Kidney tubule cell (primary cell): ENCODE results near the gene CREB3L1.

Experiments used
- DNase-seq: peaks from one replicate; pipeline ENCODE4 v3.0.0-alpha.2; 2018; ENCODE audit warnings: low spot score

The CREB3L1 gene, protein sequence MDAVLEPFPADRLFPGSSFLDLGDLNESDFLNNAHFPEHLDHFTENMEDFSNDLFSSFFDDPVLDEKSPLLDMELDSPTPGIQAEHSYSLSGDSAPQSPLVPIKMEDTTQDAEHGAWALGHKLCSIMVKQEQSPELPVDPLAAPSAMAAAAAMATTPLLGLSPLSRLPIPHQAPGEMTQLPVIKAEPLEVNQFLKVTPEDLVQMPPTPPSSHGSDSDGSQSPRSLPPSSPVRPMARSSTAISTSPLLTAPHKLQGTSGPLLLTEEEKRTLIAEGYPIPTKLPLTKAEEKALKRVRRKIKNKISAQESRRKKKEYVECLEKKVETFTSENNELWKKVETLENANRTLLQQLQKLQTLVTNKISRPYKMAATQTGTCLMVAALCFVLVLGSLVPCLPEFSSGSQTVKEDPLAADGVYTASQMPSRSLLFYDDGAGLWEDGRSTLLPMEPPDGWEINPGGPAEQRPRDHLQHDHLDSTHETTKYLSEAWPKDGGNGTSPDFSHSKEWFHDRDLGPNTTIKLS

DNA sequence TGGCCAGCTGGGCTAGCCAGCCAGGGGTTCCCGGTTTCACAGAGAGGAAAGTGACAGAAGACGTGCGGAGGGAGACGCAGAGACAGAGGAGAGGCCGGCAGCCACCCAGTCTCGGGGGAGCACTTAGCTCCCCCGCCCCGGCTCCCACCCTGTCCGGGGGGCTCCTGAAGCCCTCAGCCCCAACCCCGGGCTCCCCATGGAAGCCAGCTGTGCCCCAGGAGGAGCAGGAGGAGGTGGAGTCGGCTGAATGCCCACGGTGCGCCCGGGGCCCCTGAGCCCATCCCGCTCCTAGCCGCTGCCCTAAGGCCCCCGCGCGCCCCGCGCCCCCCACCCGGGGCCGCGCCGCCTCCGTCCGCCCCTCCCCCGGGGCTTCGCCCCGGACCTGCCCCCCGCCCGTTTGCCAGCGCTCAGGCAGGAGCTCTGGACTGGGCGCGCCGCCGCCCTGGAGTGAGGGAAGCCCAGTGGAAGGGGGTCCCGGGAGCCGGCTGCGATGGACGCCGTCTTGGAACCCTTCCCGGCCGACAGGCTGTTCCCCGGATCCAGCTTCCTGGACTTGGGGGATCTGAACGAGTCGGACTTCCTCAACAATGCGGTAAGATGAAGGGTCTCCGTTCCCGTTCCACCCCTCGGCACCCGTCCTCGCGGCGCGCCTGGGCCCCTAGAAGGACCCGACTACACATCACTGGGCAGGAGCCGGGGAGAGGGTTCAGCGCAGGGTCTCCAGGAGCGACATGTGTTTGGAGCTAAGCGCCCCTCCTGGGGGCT, at the start of gene CREB3L1:
Gene CREB3L1, plus strand, starts transcription at position 41 of the 765 bp plus-strand sequence. Its CDS starts 450 bp downstream, at position 491.
- no peak for DNase-seq

DNA sequence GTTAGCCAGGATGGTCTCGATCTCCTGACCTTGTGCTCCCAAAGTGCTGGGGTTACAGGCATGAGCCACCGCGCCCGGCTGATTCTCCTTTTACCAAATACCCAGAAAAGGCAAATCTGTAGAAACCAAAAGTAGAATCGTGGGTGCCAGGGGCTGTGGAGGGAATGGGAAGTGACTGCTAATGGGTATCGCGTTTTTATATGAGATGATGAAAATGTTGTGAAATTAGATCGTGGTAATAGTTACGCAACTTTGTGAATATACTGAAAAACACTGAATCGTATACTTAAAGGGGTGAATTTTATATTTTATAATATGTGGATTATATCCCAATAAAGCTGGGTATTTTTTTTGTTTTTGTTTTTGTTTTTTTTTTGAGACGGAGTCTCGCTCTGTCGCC, 48.2 kb upstream of the CREB3L1 start:
- no peak for DNase-seq

DNA sequence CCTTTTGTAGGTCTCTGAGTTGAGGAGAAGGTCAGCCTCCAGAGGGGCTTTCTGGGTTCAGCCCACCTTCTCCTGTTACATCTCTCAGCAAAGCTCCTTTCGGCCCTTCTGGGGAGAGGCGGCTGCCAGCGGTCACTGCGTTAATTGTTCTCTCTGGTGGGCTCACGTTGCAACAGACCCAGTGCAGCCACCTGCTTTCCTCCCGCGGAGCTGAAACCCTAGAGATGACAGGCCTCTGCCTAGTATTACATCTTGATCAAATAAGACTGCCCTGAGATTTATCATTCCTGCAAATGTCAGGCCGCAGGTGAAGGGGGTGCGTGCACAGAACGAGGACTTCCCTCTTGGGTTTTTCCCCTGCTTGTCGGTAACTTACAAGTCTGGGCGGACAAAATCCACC, 43.2 kb upstream of the CREB3L1 start:
- DNase-seq = no peak

DNA sequence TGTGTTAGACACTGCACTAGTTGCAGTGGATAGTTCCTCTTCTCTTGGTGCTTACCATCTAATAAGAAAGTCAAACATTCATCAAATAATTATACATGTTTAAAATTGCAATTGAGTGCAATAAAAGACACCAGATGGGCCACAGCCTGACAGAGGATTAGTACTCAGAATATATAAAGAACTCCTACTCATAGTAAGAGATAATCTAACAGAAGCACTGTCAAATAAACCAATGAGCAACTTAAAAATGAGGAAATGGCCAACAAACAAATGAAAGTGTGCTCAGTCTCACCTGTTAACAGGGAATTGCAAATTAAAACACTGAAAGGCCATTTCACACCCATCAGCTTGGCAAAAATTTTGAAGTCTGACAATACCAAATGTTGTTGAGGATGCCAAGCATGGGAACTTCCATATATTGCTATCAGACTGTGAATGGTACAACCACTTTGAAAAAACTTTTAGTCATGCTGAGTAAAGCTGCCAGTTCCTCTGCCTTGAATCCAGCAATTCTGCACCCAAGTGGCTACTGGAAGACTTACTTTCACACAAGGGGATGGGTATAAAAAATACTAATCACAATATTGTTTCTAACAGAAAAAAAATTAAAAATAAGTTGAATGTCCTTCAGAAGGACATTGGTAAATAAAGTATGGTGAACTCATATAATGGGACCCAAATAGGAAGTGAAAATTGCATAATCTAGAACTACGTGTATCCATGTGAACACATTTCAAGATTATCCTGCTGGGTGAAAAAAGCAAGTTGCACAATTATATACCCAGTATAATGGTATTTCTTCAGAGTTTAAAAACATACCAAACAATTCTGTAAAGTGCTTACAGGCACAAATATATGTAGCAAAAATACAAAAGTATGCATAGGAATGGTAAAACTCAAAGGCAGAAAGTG, 41.4 kb upstream of the CREB3L1 start:
- DNase-seq = no peak

DNA sequence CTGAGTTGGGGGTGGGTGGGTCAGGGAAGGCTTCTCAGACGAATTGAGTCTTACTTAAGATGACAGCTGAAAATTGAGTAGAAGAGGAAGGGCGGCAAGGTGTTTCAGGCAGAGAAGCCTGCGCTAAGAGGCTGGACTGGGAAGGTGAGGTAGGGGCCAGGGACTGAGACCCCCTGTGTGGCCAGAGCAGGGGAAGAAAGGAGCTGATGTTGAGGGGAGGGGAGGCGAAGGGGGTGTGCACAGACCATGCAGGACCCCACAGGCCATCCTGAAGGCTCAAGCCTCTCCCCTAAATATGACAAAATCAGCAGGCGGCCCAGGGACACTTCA, 40.6 kb upstream of the CREB3L1 start:
- DNase-seq = no peak

DNA sequence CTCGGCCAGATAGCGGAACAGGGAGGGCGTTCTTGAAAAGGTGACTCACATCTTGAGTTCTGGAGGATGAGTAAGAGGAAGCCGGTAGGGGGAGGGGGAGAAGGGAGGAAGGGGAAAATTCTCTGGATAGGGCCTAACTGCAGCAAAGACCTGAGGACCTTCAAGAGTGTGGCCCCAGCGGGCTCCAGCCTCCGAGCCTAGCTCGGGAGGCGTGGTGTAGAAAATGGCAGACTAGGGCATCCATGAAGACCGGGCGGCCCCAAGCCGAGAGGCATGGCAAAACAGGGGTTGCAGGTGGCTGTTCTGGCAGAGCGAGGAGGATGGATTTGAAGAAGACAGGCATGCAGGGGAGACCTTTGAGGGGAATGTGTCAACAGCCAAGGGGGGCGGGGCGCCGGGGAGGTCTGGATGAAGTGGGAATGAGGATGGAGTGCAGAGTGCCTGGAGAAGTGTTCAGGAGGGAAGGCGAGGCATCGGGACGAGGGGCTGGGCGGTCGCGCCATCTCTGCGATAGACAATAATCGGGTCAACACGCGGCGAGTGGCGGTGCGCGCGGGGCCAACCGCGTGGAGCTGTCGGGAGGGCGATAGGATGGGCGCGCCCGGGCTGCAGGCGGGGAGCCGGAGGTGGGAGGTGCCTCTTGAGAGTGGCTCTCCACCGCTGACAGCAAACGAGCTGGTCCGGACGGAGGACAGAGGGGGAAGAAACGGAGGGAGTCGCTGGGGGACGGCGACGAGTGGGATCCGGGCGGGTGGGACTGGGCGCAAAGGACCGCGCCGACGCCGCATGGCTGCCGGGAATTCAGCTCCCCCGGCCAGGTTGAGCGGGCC, 40.0 kb upstream of the CREB3L1 start:
- DNase-seq = peak; percentile 88

DNA sequence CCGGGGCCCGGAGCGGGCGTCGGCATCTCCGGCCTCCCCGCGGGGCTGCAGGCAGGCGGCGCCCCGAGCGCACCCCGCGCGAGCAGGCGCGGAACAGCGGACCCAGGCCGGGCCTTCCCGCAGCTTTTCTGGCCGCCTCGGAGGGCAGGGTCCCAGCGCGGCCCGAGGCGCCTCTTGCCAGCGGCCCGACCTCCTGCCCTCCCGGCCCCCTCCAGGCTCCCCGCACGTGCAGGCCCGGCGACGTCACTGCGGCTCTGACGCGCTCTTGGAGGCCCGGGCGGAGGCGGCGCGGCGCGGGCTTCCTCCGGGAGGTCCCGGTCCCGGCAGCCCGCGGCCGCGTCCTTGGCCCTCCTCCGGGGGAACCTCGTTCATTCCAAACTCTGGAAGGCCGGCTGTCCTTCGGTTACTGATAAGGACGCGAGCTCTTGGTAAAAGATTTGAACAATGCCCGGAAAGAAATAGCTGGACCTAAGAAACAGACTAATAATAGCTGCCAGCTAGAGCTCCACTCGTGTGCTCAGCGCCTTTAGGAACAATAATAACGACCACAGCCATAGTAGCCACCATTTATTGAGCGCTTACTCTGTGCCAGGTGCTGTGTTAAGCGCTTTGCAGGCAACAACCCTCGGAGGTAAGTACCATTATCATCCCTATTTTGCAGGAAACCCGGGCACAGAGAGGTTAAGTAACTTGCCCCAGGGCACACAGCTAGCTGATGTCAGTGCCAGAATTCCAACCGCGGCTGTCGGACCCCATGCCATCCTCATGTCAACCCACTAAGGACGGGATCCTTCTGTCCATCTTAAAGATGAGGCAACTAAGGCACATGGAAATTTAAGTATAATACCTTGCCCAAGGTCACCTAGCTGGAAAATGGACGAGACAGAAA, 39.1 kb upstream of the CREB3L1 start:
- DNase-seq = peak; percentile 47

DNA sequence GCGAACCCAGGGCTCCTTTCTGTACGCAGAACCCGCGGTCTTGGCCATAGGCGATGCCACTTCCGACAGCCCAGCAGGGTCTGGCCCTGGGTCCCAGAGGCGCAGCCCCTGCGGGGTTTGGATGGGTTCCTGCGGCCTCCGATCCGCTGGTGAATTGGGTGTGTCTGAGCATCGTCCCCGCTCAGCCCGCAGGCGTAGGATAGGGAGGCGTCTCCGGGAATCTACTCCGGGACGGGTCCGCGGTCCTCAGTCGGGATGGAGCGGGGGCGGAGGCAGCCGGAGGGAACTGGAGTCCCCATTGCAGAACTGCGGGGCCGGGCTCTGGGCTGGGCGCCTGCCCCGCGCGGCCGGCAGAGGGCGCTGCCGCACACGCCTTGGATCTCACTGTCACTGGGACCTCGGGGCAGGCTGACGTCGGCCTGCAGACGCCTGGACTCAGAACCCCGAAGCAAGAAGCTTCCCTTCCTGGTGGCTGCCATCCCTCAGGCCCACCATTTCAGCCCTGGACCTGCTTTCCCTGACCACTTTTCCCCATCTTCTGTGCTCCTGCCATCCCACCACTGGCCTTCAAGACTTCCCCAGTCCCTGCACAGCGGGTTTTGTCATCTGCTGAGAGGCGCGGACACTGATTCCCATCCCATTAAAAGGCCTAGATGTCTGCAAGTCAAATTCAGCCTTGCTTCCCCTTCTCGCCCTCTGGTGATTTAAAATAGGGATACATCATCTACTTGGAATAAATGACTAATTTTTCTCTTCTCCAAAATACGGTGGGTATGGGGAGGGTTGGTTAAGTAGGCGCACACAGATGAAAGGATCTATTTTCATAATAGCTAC, 38.3 kb upstream of the CREB3L1 start:
- peak; percentile 80 for DNase-seq

DNA sequence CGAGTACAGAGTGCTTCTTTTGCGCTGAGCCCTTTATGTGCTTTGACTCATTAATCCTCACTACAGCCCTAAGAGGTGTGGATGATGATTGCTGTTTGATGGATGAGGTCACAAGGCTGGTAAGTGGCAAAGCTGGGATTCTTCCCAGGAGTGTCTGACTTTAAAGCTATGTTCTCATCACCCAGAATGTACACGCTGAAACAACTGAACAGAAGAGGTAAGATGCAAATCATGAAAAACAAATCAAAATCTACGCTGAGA, 37.7 kb upstream of the CREB3L1 start:
- DNase-seq = peak; percentile 54

DNA sequence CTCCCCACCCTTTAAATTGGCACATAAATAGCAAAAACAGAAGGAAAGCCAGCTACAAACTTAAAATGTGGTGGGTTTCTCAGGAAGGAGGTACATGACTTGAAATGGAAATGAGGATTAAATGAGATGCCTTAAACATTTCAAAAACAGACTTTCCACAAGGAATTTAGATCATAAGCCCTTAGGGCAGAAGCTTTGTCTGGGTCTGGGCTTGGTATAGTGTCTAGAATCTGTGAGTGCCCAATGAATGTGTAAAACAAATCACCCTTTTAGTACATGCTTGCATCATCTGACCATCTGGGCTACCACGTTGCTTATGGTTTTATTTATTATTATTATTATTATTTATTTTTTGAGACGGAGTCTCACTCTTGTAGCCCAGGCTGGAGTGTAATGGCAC, 37.1 kb upstream of the CREB3L1 start:
- DNase-seq = no peak

DNA sequence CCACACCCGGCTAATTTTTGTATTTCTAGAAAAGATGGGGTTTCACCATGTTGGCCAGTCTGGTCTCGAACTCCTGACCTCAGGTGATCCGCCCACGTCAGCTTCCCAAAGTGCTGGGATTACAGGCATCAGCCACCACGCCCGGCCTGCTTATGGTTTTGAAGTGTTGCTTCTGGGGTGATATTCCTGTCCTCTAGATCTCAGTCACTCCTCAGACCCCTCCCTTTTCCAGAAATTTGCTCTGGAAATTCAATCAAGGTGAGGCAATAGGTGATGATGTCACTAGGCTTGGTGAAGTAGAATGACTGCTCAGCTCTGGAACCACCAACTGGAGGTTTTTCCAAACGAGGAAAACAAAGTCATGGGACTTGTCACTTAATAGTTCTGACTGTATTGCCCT, 36.6 kb upstream of the CREB3L1 start:
- peak; percentile 29 for DNase-seq

DNA sequence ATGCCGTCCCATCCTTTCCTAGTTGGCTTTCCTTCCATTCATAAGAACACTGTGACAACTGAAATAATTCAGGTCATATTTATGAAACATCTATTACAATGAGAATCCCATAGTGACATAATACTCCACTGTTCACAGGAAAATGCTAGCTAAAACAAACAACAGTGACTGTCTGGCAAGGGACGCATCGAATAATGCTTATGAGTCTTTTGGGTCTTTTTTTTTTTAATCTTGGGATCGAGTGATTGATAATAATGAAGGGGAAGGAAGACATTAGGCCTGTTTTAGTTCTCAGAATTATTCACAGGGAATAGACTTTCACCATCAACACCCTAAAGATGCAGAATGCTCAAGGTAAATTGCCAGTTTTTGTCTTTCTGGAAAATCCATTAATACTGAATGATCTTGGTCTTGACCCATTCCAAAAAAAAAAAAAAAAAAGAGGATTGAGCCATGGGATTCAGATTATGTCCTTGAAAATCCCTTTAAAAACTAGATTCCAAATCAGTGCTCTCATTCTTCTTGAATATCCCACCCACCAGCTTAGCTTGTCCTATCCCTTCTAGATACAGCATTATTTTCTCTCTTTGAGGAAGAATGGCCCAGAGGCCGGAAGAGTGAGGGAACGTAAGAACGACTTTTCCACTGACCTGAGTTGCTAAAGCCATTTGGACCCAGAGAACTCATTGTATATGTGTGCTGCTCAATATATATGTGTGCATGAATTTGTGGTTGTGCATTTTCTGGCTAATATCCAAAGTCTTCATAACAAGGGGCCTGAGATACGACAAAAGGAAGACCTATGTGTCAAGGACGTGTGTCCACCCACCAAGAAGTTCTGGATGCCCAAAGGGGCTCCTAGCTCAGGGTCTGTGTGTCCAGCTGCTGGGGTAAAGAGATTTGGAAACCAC, 35.2 kb upstream of the CREB3L1 start:
- DNase-seq = no peak

DNA sequence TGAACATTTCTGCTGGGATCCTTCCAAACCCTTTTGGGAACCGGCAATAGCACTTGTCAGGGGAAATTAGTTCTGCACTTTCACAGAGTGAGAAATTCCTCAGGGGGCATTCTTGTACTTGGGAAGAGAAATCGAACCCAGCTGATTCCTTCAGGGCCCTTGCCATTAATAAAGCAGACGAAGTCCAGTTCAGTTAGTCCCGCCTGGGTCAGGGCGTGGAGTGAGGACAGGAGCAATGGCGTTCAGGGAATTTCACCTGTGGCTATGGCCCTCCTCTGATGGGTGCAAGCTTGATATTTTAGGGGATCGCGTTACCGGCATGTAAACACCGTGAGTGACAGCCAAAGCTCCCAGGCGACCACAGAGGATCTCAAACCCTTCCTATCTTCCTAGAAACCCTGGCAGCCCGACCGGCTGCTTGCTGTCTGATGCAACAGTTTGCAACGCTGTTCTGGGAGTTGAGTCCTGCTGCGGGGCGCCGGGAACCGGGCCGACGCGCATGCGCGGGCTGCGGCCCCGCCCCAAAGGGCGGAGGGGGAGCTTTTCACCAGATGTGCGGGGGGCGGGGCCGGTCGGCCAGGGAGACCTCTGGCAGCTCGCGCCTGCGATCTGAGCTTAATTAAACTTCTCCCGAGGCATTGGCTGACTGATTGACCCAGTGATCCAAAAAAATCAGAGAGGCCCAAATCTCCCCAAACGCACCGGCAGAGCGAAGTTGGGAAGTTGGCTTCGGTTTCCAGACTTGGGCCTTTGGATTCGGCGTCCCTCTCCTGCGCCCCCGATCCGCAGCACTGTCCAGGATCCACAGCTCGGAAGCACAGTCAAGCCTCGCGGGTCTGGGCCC, 34.3 kb upstream of the CREB3L1 start:
- peak; percentile 92 for DNase-seq

DNA sequence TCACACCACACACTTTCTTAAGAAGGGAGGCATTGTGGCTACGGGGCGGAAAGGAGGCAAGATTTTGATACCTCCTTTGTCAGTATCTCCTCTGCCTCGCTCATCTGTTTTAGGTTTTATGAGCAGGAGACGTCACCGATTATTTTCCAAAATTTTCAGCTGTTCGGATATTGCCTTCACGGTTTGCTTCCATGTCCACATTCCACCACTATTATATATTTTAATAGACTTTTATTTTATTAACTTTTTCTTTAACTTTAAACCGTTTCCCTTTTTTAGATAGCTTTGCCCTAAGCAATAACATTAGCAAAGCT, 33.7 kb upstream of the CREB3L1 start:
- no peak for DNase-seq

DNA sequence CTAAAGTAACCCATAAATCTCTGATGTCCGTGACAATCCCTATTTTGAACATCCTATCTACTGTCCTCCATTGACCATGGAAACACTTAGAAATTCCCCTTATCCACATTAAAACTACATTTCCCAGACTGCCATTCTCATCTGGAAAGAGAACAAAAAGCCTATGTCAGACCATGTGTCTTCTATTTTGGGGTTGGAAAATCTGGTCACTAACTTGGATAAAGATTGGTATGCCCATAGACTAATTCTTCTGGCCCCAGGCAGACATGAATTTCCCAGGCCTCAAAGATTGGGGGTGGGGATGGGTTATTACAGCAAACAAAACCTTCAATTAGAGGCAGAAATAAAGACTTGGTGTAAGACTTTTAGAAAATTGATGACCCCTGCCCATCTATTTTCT, 30.9 kb upstream of the CREB3L1 start:
- no peak for DNase-seq

DNA sequence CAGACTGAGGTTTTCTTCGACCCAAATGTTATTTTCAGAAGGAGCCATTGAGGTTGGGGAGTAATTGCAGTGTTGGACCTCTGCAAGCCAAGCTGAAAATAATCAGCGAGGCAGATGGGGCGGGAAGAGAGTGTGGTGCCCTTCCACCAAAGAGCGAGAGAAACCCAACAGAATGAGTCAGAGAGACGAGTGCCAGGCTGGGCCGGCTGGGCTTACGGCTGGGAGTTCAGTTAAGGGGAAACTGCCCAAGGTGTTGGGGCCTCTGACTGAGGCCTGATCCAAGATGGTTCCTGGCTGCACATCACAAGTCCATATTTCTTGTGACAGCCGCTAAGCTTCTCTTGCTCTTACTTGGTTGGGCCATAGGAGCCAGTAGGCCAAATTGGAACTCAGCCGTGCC, 30.4 kb upstream of the CREB3L1 start:
- DNase-seq = no peak

DNA sequence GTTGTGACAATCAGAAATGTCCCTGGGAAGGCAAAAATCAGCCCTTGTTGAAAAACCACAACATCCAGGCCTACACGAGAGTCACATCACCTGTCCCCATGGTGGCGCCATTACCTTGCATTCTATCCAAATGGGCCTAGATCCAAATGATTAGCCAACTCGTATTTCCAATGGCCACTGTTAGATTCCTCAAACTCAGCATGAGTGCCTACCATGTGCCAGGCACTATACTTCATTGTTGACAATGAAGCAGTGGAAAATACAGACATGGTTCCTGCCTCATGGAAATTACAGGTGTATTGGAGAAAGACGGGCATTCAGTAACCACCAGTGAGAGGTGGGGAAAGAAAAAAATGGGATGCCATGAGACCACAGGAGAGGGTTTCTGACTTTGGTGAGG, 29.8 kb upstream of the CREB3L1 start:
- peak; percentile 79 for DNase-seq
